Right cardiac atrium (tissue), 5 donors: Measurements from ENCODE around the gene RRAD. TPM values are rescaled to one million over a fixed set of nuclear protein-coding genes. Genes with fewer than 3 reads are reported as not detected.

Source experiments
- ATAC-seq, 2 donors: fragments of 200-7000 bp; cut with Tn5 transposase; one replicate each; pipeline versions ENCODE4 v1.8.0 to v1.9.1; 2020; ENCODE audit warnings: moderate library complexity in 2 of 2, mild to moderate bottlenecking in 1 of 2
- DNase-seq, 3 donors: peaks; one replicate each; pipeline ENCODE4 v3.0.0-alpha.2; 2020
- H3K27ac ChIP-seq: one replicate; pipeline ENCODE4 v1.5.1; 2013; ENCODE audit warnings: mild to moderate bottlenecking, low read length, control low read depth, moderate library complexity
- H3K27me3 ChIP-seq: one replicate; pipeline ENCODE4 v1.6.1; 2013; ENCODE audit not compliant: control insufficient read depth, insufficient read depth
- H3K4me1 ChIP-seq: one replicate; pipeline ENCODE4 v1.6.1; 2013; ENCODE audit warnings: low read length; ENCODE audit not compliant: control insufficient read depth, insufficient read depth
- H3K4me3 ChIP-seq: one replicate; pipeline ENCODE4 v1.5.1; 2013; ENCODE audit warnings: low read length, control low read depth
- H3K9me3 ChIP-seq: one replicate; pipeline ENCODE4 v1.6.1; 2013; ENCODE audit warnings: low read length; ENCODE audit not compliant: control insufficient read depth
- WGBS: extraction: QIAGEN DNeasy Blood & Tissue Kit; methylation state at CpG from one replicate; pipeline ENCODE4 v1.1.7; 2013; 5-methylcytosine and 5-hydroxymethylcytosine counted together
- intact Hi-C, 4 donors: fragments of 100-400 bp; cut with DNase I; formaldehyde crosslinking; loops; one replicate each; pipeline versions ENCODE4 v1.11.0 to v1.14.0; 2022 to 2023
- polyA plus RNA-seq: library from polyadenylated mRNA; stranded (reverse); fragments of 200-250 nt; gene quantifications from one replicate; pipeline ENCODE4 v1.2.3, GENCODE V29; 2013
- total RNA-seq, 4 donors: library from RNA; stranded (reverse); fragmentation: NEBNext Ultra II Directional; extraction: Animal tissue kit (Norgen Biotek cat#: 25700); gene quantifications; one replicate each; pipeline ENCODE4 v1.2.1, GENCODE V29; 2021
- donor health status: healthy with polysubstance abuse.
- donor health status: DM: no; HTN: yes; CAD: no.
- donor health status: DM: no; HTN: no; CAD: no.
- donor health status: DM: no; HTN: yes; CAD: no; lungs with severe emphysema.
- donor health status: DM: yes; HTN: yes; CAD: no.

The RRAD gene
- total and polyA plus RNA-seq, 5 donors: 135 to 375 (median 143) TPM

- intact Hi-C loops: no loop called here
- DNase-seq: peak in 2 of 3 donors; percentile 77 to 80
- peaks cover 9% of the 10 kb centered on the region for H3K4me1 ChIP-seq
- H3K9me3 ChIP-seq: no peaks in the 10 kb centered on the region
- 6% methylated on average over 72 of the region's 72 CpGs for WGBS
- peak; percentile 1 to 10 for ATAC-seq
- peak overlapping the region; percentile 75 for H3K27ac ChIP-seq
- no peaks in the 10 kb centered on the region for H3K27me3 ChIP-seq
- H3K4me3 ChIP-seq: peak overlapping the region; percentile 67
Measured at GRCh38 chr16:66924527-66925321, 611 bp downstream of the RRAD start.

- ATAC-seq: no peak
- intact Hi-C loops: no loop called here
- H3K27ac ChIP-seq: peak overlapping the region; percentile 58
- H3K27me3 ChIP-seq: no peaks in the 10 kb centered on the region
- peak overlapping the region; percentile 67 for H3K4me3 ChIP-seq
- no peak for DNase-seq
- no peaks in the 10 kb centered on the region for H3K9me3 ChIP-seq
- peaks cover 9% of the 10 kb centered on the region for H3K4me1 ChIP-seq
- WGBS: 56% methylated on average over 3 of the region's 3 CpGs
Measured at GRCh38 chr16:66923866-66924265, 1.5 kb downstream of the RRAD start.

DNA sequence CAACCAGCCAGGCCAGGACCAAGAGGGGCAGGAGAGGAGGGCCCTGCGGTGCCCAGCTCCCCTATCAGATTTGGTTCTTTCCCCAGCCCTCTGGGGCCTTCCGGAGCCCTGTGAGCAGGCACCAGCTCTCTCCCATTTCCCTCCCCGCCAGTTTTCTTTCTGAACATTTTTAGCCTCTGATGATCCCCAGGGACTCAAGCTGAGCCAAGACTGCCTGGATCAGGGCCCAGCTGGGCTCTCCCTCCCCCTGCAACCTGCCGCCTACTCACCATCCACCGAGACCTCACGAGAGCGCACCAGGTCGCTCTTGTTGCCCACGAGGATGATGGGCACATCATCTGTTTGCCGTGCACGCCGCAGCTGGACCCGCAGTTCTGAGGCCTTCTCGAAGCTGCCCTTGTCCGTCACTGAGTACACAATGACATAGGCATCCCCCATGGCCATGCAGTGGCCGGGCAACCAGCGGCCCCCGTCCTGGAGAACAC lies 2.0 kb downstream of the RRAD start:
- Histone ChIP-seq H3K27me3 (no peaks in the 10 kb centered on the region), H3K4me1 (peaks cover 7% of the 10 kb centered on the region), H3K27ac (peak overlapping the region; percentile 58), H3K4me3 (peak overlapping the region; percentile 67), H3K9me3 (no peaks in the 10 kb centered on the region)
- 43% methylated on average over 18 of the region's 18 CpGs for WGBS
- DNase-seq (peak in 2 of 3 donors; percentile 79 to 83), ATAC-seq (peak in 1 of 2 donors; percentile 0)
- intact Hi-C loops: no loop called here

DNA sequence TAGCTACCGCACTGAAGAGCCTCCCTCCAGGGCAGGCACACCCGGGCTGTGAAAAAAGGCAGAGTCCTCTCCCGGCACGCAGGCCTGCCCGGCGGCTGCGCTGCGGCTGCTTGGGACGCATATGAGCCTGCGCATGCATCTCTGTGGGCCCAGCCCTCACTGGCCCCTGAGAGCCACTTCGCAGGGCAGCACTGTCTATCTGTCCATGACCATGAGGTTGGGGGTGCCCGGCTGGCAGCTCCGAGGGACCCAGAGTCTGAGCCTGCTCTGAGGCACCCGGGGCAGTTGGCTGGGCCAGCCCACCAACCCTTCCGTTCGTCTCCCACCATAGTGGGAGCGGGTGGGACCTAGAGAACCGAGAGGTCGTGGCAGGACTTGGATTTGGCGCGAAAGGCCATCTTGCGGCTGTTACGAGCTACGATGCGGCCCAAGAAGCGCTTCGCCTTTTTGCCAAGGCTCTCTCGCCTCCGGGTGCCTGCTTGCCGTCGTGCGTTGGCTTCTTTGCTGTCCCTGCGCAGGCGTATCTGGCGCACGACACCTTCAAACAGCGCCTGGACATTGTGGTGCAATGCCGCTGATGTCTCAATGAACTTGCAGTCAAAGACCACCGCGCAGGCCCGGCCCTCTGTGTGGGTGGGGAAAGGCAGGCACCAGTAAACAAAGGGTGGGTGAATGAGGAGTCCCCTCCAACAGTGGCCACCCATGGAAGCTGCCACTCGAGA lies 3.4 kb downstream of the RRAD start:
- ATAC-seq: no peak
- 53% methylated on average over 42 of the region's 42 CpGs for WGBS
- peak in 2 of 3 donors; percentile 68 to 79 for DNase-seq
- H3K27me3 ChIP-seq: no peaks in the 10 kb centered on the region
- no peak overlapping the region for H3K4me3 ChIP-seq
- peaks cover 3% of the 10 kb centered on the region for H3K4me1 ChIP-seq
- peak overlapping the region; percentile 54 for H3K27ac ChIP-seq
- no peaks in the 10 kb centered on the region for H3K9me3 ChIP-seq
- intact Hi-C loops: no loop called here

- Histone ChIP-seq H3K4me1 (peaks cover 3% of the 10 kb centered on the region), H3K9me3 (no peaks in the 10 kb centered on the region), H3K27me3 (no peaks in the 10 kb centered on the region), H3K27ac (peak overlapping the region; percentile 85), H3K4me3 (no peak overlapping the region)
- peak; percentile 5 to 6 for ATAC-seq
- WGBS: 56% methylated on average over 9 of the region's 9 CpGs
- intact Hi-C loops: no loop called here
- DNase-seq: peak in 1 of 3 donors; percentile 23
Measured at GRCh38 chr16:66920924-66921680, 4.2 kb downstream of the RRAD start.

DNA sequence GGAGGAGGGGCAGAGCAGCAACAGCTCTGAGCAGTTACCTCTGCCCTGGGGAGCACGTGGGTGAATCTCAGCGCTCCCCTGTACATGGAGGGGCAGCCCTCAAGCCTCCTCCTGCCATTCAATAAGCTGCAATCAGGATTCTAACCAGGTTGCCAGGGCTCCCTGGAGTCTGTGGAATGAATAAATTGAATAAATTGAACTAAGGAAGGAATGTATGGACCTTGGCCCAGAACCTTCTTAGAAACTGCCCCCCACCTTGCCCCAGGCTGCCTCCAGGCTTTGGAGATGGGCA lies 5.1 kb downstream of the RRAD start:
- DNase-seq (peak in 1 of 3 donors; percentile 48), ATAC-seq (peak in 1 of 2 donors; percentile 10)
- H3K27me3 ChIP-seq: no peaks in the 10 kb centered on the region
- peak overlapping the region; percentile 83 for H3K27ac ChIP-seq
- peaks cover 3% of the 10 kb centered on the region for H3K4me1 ChIP-seq
- intact Hi-C loops: no loop called here
- whole genome bisulfite sequencing: 56% methylated on average over 2 of the region's 2 CpGs
- H3K4me3 ChIP-seq: no peak overlapping the region
- H3K9me3 ChIP-seq: no peaks in the 10 kb centered on the region

GRCh38 chr16:66919569-66920298 lies 5.6 kb downstream of the RRAD start:
- H3K9me3 ChIP-seq: no peaks in the 10 kb centered on the region

GRCh38 chr16:66918803-66919568 lies 6.3 kb downstream of the RRAD start, which contains the start of gene CDH16:
CDH16 (minus strand) TSS chr16:66918885; CDS start chr16:66918065, 820 bp downstream.
- DNase-seq (peak in 2 of 3 donors; percentile 20 to 57), ATAC-seq (peak; percentile 12 to 20)
- Histone ChIP-seq H3K4me3 (no peak within 1 kb of the TSS), H3K27me3 (no peaks in the 10 kb centered on the region), H3K27ac (peak within 1 kb of the TSS; percentile 83), H3K4me1 (peaks cover 3% of the 10 kb centered on the region), H3K9me3 (no peaks in the 10 kb centered on the region)
- WGBS: 68% methylated on average over 7 of the region's 7 CpGs
- intact Hi-C loops: no loop called here

More at GRCh38 chr16:66919569-66920298, 5.6 kb downstream of the RRAD start:
- no peak overlapping the region for H3K4me3 ChIP-seq
- peaks cover 3% of the 10 kb centered on the region for H3K4me1 ChIP-seq
- intact Hi-C loops: no loop called here
- H3K27ac ChIP-seq: peak overlapping the region; percentile 83
- WGBS: 50% methylated on average over 5 of the region's 5 CpGs
- no peaks in the 10 kb centered on the region for H3K27me3 ChIP-seq
- ATAC-seq: peak; percentile 1 to 19
- peak in 2 of 3 donors; percentile 19 to 68 for DNase-seq

- Histone ChIP-seq H3K27ac (peak overlapping the region; percentile 5), H3K4me1 (peaks cover 3% of the 10 kb centered on the region), H3K4me3 (no peak overlapping the region), H3K9me3 (no peaks in the 10 kb centered on the region), H3K27me3 (no peaks in the 10 kb centered on the region)
- peak in 1 of 3 donors; percentile 12 for DNase-seq
- ATAC-seq: no peak
- WGBS: 79% methylated on average over 6 of the region's 6 CpGs
- intact Hi-C loops: no loop called here
Measured at GRCh38 chr16:66918355-66918754, 7.0 kb downstream of the RRAD start.

GRCh38 chr16:66917741-66918140 lies 7.6 kb downstream of the RRAD start:
- intact Hi-C loops: no loop called here
- H3K4me3 ChIP-seq: no peak overlapping the region
- H3K9me3 ChIP-seq: no peaks in the 10 kb centered on the region
- peaks cover 3% of the 10 kb centered on the region for H3K4me1 ChIP-seq
- 82% methylated on average over 9 of the region's 9 CpGs for WGBS
- peak in 2 of 3 donors; percentile 7 to 22 for DNase-seq
- no peaks in the 10 kb centered on the region for H3K27me3 ChIP-seq
- H3K27ac ChIP-seq: no peak overlapping the region
- no peak for ATAC-seq
